VCaP (cell line): ENCODE data around the gene SSH2.
"Not testable (repeated sequence)": the region's sequence is repeated elsewhere in the genome, so short reads cannot be mapped to it uniquely, and the experiment has no call there.

Experiments
- H3K27ac ChIP-seq: fragments of 450-650 bp; 2 replicates; pipeline ENCODE4 v1.5.1; 2017
- TF ChIP-seq, protein P1 (sequence below): fragments of 450-650 bp; conservative IDR thresholded peaks from 2 replicates; pipeline ENCODE4 v1.5.1; 2017; ENCODE audit warnings: mild to moderate bottlenecking, moderate library complexity

The SSH2 gene

DNA sequence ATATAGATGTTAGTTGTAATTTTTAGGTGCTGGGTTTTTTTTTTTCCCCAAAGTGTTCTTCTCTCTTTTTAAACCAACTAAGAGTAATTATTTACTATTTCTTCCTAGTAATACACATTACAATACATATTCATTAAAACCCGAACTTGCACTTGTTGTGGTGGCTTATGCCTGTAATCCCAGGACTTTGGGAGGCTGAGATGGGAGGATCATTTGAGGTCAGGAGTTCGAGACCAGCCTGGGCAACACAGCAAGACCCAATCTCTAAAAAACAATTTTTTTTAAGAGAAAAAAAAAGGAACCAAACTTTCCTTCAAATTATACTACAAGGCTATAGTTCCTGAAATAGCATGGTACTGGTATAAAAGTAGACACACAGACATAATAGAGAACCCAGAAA is 15.3 kb upstream of the SSH2 start:
- TF ChIP-seq, protein P1, sequence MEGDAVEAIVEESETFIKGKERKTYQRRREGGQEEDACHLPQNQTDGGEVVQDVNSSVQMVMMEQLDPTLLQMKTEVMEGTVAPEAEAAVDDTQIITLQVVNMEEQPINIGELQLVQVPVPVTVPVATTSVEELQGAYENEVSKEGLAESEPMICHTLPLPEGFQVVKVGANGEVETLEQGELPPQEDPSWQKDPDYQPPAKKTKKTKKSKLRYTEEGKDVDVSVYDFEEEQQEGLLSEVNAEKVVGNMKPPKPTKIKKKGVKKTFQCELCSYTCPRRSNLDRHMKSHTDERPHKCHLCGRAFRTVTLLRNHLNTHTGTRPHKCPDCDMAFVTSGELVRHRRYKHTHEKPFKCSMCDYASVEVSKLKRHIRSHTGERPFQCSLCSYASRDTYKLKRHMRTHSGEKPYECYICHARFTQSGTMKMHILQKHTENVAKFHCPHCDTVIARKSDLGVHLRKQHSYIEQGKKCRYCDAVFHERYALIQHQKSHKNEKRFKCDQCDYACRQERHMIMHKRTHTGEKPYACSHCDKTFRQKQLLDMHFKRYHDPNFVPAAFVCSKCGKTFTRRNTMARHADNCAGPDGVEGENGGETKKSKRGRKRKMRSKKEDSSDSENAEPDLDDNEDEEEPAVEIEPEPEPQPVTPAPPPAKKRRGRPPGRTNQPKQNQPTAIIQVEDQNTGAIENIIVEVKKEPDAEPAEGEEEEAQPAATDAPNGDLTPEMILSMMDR, result no peak
- no peak overlapping the region for H3K27ac ChIP-seq

DNA sequence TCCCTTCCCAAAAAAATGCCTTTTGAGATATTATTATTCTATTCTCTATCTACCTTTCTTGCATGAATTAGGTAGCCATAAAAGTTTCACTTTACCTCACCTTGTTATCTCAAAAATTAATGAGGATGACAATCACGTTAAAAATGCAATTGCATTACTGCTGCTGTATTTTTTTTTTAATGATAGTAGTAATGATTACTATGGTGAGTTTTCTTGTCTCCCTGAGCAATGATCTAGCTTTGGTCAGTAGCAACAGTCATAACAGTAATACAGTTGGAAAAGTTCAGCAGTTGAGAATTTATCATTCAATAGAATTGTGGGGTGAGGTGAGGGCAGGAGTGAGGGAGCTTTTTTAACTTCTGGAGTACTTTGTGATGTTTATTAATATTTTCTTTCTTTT is 11.3 kb upstream of the SSH2 start, which contains the start of gene EFCAB5:
Gene EFCAB5, plus strand, starts transcription at position 301 of the 400 bp plus-strand sequence. CDS start 163 bp downstream, outside the sequence.
- TF ChIP-seq, protein P1, result no peak

DNA sequence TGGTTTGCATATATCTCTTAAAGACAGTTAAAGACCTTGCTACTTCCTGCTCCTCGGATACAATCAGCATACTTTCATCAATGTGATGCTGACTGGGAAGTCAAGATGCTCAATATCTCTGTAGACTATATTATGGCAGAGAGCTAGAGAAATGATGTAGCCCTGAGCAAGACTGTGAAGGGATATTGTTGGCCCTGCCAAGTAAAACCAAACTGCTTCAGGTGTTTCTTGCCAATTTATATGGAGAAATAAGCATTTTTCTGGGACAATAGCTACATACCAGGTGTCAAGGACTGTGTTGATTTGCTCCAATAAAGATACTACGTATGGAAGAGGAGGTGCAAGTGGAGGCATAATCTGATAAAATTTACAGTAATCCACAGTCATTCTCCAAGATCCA is 6.7 kb upstream of the SSH2 start:
- TF ChIP-seq, protein P1, result no peak
- no peak overlapping the region for H3K27ac ChIP-seq

More for the DNA sequence above, 11.3 kb upstream of the SSH2 start, which contains the start of gene EFCAB5:
- no peak within 1 kb of the TSS for H3K27ac ChIP-seq

DNA sequence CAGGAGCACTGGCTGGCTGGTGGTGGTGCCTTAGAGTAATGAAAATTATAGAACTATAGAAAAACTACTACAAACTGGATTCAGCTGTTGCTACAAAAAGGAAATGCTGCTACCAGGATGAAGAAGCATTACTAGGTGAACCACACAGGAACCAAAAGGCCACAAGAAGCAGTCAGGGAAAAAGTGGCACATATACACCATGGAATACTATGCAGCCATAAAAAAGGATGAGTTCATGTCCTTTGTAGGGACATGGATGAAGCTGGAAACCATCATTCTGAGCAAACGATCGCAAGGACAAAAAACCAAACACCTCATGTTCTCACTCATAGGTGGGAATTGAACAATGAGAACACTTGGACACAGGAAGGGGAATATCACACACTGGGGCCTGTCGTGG is 5.9 kb upstream of the SSH2 start:
- not testable (repeated sequence) for H3K27ac ChIP-seq

DNA sequence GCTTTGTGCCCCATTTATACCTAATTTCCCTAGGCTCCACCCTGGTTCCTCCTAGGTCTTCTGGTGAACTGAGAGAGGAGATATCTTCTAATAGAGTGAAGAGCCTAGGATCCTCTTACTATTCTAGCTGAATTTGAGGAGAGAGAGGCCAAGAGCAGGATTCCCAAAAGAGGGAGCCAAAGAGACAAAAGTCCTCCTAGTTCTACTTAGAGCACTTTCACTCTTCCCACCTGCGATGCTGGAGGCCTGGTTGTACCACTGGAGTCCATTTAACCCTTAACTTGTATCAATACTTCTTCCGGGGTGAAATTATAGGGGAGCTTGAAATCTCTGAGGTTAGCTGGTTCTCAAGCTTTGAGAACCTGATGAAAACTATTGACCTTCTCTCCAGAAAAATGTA is 3.4 kb upstream of the SSH2 start:
- TF ChIP-seq, protein P1, result peak; percentile 74

DNA sequence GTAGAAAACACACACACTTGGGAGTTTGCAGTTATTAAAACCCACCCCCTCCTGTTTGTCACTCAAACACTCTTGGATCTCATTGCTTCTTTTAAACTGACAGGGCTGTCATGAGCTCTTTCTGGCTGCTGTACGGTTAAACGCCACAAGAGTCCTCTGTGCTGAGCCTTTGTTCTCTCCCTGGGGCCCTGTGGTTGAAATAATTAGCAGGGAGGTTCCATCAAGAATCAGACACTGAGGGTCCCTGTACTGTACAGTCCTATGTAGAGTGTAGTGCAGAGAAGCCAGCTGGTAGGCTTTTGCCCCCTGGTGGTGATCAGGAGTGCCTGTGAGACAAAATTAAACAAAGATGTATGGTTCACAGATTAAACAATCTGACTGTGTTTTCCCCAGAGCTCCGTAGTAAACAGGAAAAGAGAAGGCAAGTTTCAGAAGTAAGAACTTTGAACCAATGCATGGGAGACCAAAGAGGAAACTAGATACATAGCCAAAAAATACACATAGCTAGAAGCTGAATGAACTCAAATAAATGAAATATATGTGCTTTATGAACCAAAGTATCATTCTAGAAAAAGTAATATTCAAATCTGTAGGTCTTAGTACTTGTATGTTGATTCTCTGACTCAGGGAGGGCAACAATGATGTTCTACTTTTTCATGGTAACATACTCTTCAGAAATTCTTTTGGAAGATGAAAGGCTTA is 1.4 kb upstream of the SSH2 start:
- TF ChIP-seq, protein P1, result peak; percentile 99
- peak overlapping the region; percentile 95 for H3K27ac ChIP-seq

More for the DNA sequence above, 3.4 kb upstream of the SSH2 start:
- H3K27ac ChIP-seq, result no peak overlapping the region

DNA sequence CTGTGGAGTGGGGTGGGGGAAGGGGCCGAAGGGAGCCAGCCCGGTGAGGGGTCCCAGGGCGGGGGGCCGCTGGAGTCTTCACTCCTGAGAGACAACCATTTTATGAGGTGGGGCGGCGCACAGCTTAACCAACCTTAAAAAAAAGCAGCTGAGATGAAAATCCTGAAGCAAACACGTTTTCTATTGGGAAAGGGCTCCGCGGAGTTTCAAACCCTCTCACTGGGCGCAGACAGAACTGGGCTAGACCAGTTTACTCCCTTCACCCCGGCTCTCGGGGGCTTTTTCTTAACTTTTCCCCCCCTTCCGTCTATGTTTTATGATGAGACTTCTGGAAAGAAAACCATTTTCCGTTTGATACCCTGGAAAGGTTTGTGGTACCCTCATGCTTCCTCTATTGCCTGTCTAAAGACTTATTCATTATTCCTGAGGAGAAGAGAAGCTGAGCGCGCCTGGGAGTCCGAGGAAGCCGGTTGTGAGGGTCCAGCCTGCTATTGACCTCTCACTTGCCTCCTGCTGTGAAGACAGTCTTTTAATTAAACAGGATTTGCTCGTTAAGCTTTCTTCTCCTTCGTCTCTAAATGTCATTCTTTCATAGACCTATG is 482 bp upstream of the SSH2 start:
- TF ChIP-seq, protein P1, result no peak
- H3K27ac ChIP-seq, result peak overlapping the region; percentile 95

DNA sequence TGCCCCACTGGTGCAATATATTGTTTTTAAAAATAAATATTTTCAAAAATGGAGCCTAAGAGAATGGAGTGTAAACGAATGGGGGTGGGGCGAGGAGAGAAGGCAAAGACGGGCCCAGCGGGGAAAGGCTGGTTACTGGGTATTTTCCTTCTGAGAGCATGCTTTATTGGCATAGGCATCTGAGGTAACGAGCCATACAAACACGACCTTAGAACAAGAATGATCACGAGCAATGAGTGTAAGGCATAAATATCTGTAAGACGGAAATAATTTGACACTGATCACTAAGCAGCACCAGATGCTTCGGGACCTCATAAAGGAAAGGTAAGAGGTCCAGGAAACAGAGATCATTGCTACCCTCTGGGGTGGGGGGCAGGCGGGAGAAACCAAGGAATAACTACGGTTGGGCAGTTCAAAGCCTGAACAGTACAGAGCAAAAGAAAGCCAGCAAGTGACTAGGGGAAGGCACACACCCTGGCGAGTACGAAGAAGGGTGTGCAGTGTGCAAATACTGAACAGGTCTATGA is 959 bp downstream of the SSH2 start:
- H3K27ac ChIP-seq, result peak overlapping the region; percentile 95
- TF ChIP-seq, protein P1, result no peak
